Keratinocyte (primary cell): ENCODE data around the gene SLC6A19. TPM values are rescaled to one million over a fixed set of nuclear protein-coding genes. Genes with fewer than 3 reads are reported as not detected.

ENCODE experiments used
- DNase-seq: peaks from one replicate; pipeline ENCODE4 v3.0.0-alpha.2; 2011; ENCODE audit warnings: low read depth, missing footprints, low spot score
- FAIRE-seq: peaks from 2 replicates; lab custom pipeline; 2011; peaks lifted over from hg19 to GRCh38; lab: Jason Lieb, UNC
- H2AFZ ChIP-seq: 2 replicates; pipeline ENCODE4 v1.6.0; 2012; ENCODE audit warnings: low read length, control low read depth, inconsistent platforms; ENCODE audit not compliant: control insufficient read depth
- H3K27ac ChIP-seq: 2 replicates; pipeline ENCODE4 v1.5.1; 2011; ENCODE audit warnings: low read length; ENCODE audit not compliant: control insufficient read depth, insufficient read depth
- H3K27me3 ChIP-seq: 3 replicates; pipeline ENCODE4 v1.6.0; 2011; ENCODE audit warnings: low read length; ENCODE audit not compliant: control insufficient read depth, insufficient read depth; ENCODE audit errors: extremely low read depth
- H3K36me3 ChIP-seq, 2 experiments: 2 replicates in 1 of 2; 3 replicates in 1 of 2; pipeline ENCODE4 v1.5.1; 2011; ENCODE audit warnings: low read length in 2 of 2, mild to moderate bottlenecking in 1 of 2; ENCODE audit not compliant: control insufficient read depth in 2 of 2, insufficient read depth in 2 of 2; ENCODE audit errors: extremely low read depth in 1 of 2
- H3K4me1 ChIP-seq: 3 replicates; pipeline ENCODE4 v1.5.1; 2011; ENCODE audit warnings: low read length; ENCODE audit not compliant: control insufficient read depth, insufficient read depth; ENCODE audit errors: extremely low read depth
- H3K4me2 ChIP-seq: 3 replicates; pipeline ENCODE4 v1.6.0; 2011; ENCODE audit warnings: low read depth, low read length; ENCODE audit not compliant: control insufficient read depth, insufficient read depth; ENCODE audit errors: extremely low read depth
- H3K4me3 ChIP-seq, 3 experiments: fragments of 200-600 bp in 1 of 3; sonication (generic) in 1 of 3; 2 replicates in 2 of 3; 3 replicates in 1 of 3; pipeline ENCODE4 v1.5.1; 2011 to 2016; ENCODE audit warnings: low read length in 3 of 3, mild to moderate bottlenecking in 3 of 3, control low read depth in 2 of 3, inconsistent platforms in 1 of 3, low read depth in 1 of 3, mixed read lengths in 1 of 3, mixed run types in 1 of 3, moderate library complexity in 1 of 3; ENCODE audit not compliant: control insufficient read depth in 2 of 3, insufficient read depth in 2 of 3; ENCODE audit errors: extremely low read depth in 1 of 3
- H3K79me2 ChIP-seq: 2 replicates; pipeline ENCODE4 v1.6.0; 2012; ENCODE audit warnings: low read length; ENCODE audit not compliant: control insufficient read depth, insufficient read depth
- H3K9ac ChIP-seq: 3 replicates; pipeline ENCODE4 v1.6.0; 2011; ENCODE audit warnings: low read length; ENCODE audit not compliant: control insufficient read depth, insufficient read depth; ENCODE audit errors: extremely low read depth
- H3K9me1 ChIP-seq: 3 replicates; pipeline ENCODE4 v1.6.0; 2011; ENCODE audit warnings: low read length; ENCODE audit not compliant: control insufficient read depth, insufficient read depth; ENCODE audit errors: extremely low read depth
- H3K9me3 ChIP-seq: 2 replicates; pipeline ENCODE4 v1.5.1; 2012; ENCODE audit warnings: low read depth, low read length; ENCODE audit not compliant: control insufficient read depth
- H4K20me1 ChIP-seq: 3 replicates; pipeline ENCODE4 v1.6.0; 2011; ENCODE audit warnings: low read length; ENCODE audit not compliant: control insufficient read depth, insufficient read depth; ENCODE audit errors: extremely low read depth
- CTCF ChIP-seq, 3 experiments: IDR thresholded peaks in 1 of 3; conservative IDR thresholded peaks in 1 of 3; optimal IDR thresholded peaks in 1 of 3; 2 replicates in 2 of 3; 3 replicates in 1 of 3; pipeline versions ENCODE3 to v1.5.1; 2011; ENCODE audit warnings: low read length in 3 of 3, mild to moderate bottlenecking in 3 of 3, moderate library complexity in 2 of 3, control low read depth in 1 of 3, inconsistent platforms in 1 of 3; ENCODE audit not compliant: insufficient read depth in 2 of 3; ENCODE audit errors: extremely low read depth in 1 of 3
- EZH2 ChIP-seq: IDR thresholded peaks from one replicate; pipeline ENCODE4 v1.6.1; 2012; ENCODE audit warnings: inconsistent platforms, mild to moderate bottlenecking, low read length, moderate library complexity
- dilution Hi-C: fragments of 300-500 bp; cut with MboI; formaldehyde crosslinking; loops from one replicate; pipeline ENCODE4 v1.7.0; 2020; ENCODE audit warnings: low sequenced_read_pairs; ENCODE audit not compliant: extremely low pct_ligation_motif_present
- polyA plus RNA-seq, 5 experiments: library from polyadenylated mRNA; depleted of rRNA in 3 of 5; stranded (reverse) in 3 of 5; stranded (forward) in 1 of 5; unstranded in 1 of 5; fragments of >200 nt; gene quantifications; 1 replicate in 1 of 5; 2 replicates in 3 of 5; 3 replicates in 1 of 5; pipeline versions ENCODE4 v1.2.1 to v1.2.3, GENCODE V29; 2011 to 2012; ENCODE audit warnings: missing spikeins in 2 of 5, low read depth in 1 of 5, low replicate concordance in 1 of 5

Gene SLC6A19
- polyA plus RNA-seq, 1 donor (not counting 4 experiments of a cell fraction or from before 2014, with no cell fraction given): not detected

GRCh38 chr5:1172007-1172581, 29.3 kb upstream of the SLC6A19 start:
- TF ChIP-seq CTCF (optimal IDR thresholded peaks at IDR 0.05 in 1 of 3, IDR thresholded peaks at IDR 0.05 in 1 of 3, conservative IDR thresholded peaks at IDR 0.05 in 1 of 3; ENCODE audit: extremely low read depth in 1 of 3, insufficient read depth in 2 of 3, low read length in 3 of 3) (no peak), EZH2 (no peak)
- H4K20me1 ChIP-seq: no peaks in the 10 kb centered on the region
- H2AFZ ChIP-seq: no peak overlapping the region
- H3K4me3 ChIP-seq: no peak overlapping the region
- H3K79me2 ChIP-seq: no peaks in the 10 kb centered on the region
- H3K4me1 ChIP-seq: no peaks in the 10 kb centered on the region
- FAIRE-seq: no peak
- H3K9me3 ChIP-seq: no peaks in the 10 kb centered on the region
- no peaks in the 10 kb centered on the region for H3K27me3 ChIP-seq
- H3K27ac ChIP-seq: no peak overlapping the region
- no peak overlapping the region for H3K9ac ChIP-seq
- H3K4me2 ChIP-seq: no peak overlapping the region
- H3K36me3 ChIP-seq: no peaks in the 10 kb centered on the region
- dilution Hi-C loops: no loop called here
- DNase-seq: no peak
- no peaks in the 10 kb centered on the region for H3K9me1 ChIP-seq

- no peak for FAIRE-seq
- Histone ChIP-seq H4K20me1 (no peaks in the 10 kb centered on the region), H3K9me3 (no peaks in the 10 kb centered on the region), H3K36me3 (no peaks in the 10 kb centered on the region), H3K9ac (no peak overlapping the region), H3K27ac (no peak overlapping the region), H3K4me2 (no peak overlapping the region), H3K4me3 (no peak overlapping the region), H3K9me1 (no peaks in the 10 kb centered on the region), H3K79me2 (no peaks in the 10 kb centered on the region), H3K27me3 (no peaks in the 10 kb centered on the region), H2AFZ (no peak overlapping the region), H3K4me1 (no peaks in the 10 kb centered on the region)
- no peak for DNase-seq
- TF ChIP-seq CTCF (optimal IDR thresholded peaks at IDR 0.05 in 1 of 3, IDR thresholded peaks at IDR 0.05 in 1 of 3, conservative IDR thresholded peaks at IDR 0.05 in 1 of 3; ENCODE audit: extremely low read depth in 1 of 3, insufficient read depth in 2 of 3, low read length in 3 of 3) (no peak), EZH2 (no peak)
- dilution Hi-C loops: no loop called here
Measured at GRCh38 chr5:1172670-1173404, 28.6 kb upstream of the SLC6A19 start.
